ENCODE data around the gene CXCL10. TPM values are rescaled to one million over a fixed set of nuclear protein-coding genes. Genes with fewer than 3 reads are reported as not detected.

The CXCL10 gene
- total RNA-seq, 1 donor from 2014 or later: not detected

DNA sequence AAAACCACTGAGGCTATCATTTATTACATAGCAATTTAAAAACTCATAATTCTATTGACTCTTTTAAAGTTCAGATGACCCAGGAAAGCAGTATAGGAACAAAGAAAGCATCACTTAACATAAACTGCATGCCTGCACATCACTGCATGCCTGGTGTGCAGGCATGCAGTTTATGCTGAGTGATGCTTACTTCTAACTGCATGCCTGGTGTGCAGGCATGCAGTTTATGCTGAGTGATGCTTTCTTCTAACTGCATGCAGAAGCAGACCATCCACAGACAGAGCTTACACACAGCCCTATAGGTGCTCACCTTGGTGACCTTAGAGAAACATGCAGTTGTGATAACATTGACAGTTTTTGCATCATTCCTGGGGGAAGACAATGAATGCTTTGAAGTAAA, 49.5 kb downstream of the CXCL10 start:
- TF ChIP-seq, protein P1, sequence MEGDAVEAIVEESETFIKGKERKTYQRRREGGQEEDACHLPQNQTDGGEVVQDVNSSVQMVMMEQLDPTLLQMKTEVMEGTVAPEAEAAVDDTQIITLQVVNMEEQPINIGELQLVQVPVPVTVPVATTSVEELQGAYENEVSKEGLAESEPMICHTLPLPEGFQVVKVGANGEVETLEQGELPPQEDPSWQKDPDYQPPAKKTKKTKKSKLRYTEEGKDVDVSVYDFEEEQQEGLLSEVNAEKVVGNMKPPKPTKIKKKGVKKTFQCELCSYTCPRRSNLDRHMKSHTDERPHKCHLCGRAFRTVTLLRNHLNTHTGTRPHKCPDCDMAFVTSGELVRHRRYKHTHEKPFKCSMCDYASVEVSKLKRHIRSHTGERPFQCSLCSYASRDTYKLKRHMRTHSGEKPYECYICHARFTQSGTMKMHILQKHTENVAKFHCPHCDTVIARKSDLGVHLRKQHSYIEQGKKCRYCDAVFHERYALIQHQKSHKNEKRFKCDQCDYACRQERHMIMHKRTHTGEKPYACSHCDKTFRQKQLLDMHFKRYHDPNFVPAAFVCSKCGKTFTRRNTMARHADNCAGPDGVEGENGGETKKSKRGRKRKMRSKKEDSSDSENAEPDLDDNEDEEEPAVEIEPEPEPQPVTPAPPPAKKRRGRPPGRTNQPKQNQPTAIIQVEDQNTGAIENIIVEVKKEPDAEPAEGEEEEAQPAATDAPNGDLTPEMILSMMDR (IDR thresholded peaks at IDR 0.05; ENCODE audit: unreplicated experiment): no peak
- no peaks in the 10 kb centered on the region for H3K27me3 Mint-ChIP-seq
- peaks cover 41% of the 10 kb centered on the region for H3K36me3 Mint-ChIP-seq (ENCODE audit: insufficient read depth)
- no peak overlapping the region for H3K27ac Mint-ChIP-seq
- H3K4me3 Mint-ChIP-seq (ENCODE audit: low read depth): no peak overlapping the region
- H3K4me1 Mint-ChIP-seq (ENCODE audit: low read depth): no peaks in the 10 kb centered on the region
- no peak for DNase-seq (ENCODE audit: low spot score, unreplicated experiment)
- H3K9me3 Mint-ChIP-seq (ENCODE audit: low read depth): no peaks in the 10 kb centered on the region

Other genes starting within 250 kb of the CXCL10 start
- gene PPEF2, start 121.0 kb downstream of the CXCL10 start, total RNA-seq: not detected in 2 replicates
- gene NAAA, start 82.5 kb downstream of the CXCL10 start, total RNA-seq: 2.7 and 3.2 TPM in 2 replicates
- gene SDAD1, start 32.6 kb downstream of the CXCL10 start, total RNA-seq: 45.0 and 46.2 TPM in 2 replicates
- not detected in 2 replicates for gene CXCL9, start 16.0 kb downstream of the CXCL10 start, total RNA-seq
- gene CXCL11, start 12.6 kb upstream of the CXCL10 start, total RNA-seq: not detected in 2 replicates
- gene ART3, start 51.2 kb upstream of the CXCL10 start, total RNA-seq: 5.0 and 7.3 TPM in 2 replicates
- gene NUP54, start 124.9 kb upstream of the CXCL10 start, total RNA-seq: 67.5 and 68.8 TPM in 2 replicates
- gene SCARB2, start 190.3 kb upstream of the CXCL10 start, total RNA-seq: 92.2 and 98.3 TPM in 2 replicates
- 3.4 and 4.0 TPM in 2 replicates for gene FAM47E, start 228.2 kb upstream of the CXCL10 start, total RNA-seq

All from progenitor cell of endocrine pancreas (in vitro differentiated cells).